HG03045 (cell line): ENCODE measurements around the gene SPTBN5.

Experiments used
- ATAC-seq: cut with Tn5 transposase; IDR thresholded peaks from one replicate; pipeline ENCODE4 v1.9.1; 2021; ENCODE audit warnings: mild to moderate bottlenecking, moderate library complexity; ENCODE audit not compliant: unreplicated experiment

The SPTBN5 gene

GRCh38 chr15:41809121-41809520 is 84.7 kb downstream of the SPTBN5 start:
- no peak for ATAC-seq

GRCh38 chr15:41806291-41807181 is 87.3 kb downstream of the SPTBN5 start:
- ATAC-seq: no peak

DNA sequence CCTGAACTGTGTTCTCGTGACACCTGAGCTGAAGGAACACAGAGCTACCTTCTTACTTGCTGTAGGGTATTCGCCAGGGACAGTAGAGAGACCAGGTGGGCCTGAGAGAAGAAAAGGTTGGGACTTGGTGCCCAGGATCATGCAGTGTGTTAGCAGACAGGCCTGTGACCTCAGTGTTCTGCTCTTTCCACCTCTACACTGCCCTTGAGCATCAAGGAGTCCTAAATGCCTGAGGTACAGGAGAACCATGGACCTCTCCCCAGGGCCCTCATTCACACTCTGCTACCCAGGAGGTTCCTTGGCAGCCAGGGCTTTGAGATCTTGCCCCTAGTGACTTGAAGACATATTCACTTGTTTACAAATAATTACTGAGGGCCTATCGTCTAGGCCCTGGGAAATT is 88.1 kb downstream of the SPTBN5 start:
- ATAC-seq: no peak

DNA sequence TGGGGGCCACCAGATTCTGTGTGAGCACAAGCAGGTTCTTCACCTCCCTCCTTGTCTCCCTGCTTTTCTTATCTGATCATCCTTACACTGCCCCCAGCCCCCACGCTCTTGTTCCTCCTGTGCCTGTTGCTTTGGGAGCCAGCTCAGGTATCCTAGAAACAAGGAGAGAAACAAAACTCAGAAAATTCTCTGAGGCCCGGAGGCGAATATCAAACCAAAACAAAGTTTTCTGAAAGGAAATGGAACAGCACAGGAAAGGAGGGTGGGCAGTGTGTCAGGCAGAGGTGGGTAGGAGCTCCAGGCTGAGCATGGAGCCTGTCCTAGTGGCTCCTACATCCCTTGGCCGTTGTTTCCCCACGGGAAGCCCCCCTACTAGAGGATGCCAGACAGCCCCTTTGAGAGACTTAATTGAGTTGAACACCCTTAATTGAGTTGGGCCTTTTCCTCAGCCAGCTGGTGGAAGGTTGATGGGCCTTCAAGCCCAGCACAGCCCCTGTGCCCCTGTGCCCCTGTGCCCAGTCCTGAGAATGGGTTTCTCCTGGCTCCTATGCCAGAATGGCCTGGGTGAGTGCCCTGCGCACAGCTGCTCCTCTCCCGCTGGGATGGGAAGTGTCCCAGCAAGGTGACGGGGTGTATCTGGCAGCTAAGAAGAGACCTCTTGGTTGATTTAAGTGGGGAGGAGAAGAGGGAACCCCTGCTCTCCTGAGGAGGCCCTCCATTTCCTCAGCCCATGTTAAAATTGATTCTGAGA is 88.8 kb downstream of the SPTBN5 start:
- ATAC-seq: no peak

DNA sequence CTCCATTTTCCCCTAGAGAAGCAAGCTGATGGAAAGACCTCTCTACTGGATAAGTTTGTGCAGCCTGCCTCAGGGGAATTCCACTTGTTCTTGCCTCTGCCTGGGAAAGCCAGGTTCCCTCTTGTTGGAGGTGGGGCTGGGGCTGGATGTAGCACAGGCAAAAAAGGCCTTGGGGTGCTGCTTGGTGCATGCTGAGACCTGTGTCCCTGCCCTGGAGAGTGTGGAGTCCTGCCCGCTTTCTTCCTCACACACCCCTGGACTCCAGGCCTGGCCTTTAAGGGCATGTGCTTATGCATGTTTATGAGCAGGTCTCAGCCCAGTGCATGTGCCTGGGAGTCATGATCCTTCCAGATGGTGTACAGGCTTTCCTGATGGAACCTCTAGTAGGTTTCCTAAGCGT is 89.5 kb downstream of the SPTBN5 start:
- no peak for ATAC-seq

DNA sequence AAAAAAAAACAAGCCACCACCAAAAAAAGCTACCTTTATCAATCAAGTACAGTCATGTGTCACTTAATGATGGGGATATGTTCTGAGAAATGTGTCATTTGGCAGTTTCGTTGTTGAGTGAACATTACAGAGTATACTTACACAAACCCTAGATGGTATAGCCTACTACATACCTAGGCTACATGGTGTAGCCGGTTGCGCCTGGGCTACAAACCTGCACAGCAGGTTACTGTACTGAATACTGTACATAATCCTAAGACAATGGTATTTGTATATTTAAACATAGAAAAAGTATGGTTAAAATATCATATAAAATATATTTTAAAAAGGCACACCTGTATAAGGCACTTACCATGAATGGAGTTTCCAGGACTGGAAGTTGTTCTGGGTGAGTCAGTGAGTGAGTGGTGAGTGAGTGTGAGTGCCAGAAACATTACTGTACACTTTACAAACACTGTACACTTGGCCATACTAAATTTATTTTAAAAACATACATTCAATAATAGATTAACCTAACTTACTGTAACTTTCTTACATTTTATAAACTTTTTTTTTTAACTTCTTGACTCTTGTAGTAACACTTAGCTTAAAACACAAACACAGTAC is 91.9 kb downstream of the SPTBN5 start:
- ATAC-seq: no peak

DNA sequence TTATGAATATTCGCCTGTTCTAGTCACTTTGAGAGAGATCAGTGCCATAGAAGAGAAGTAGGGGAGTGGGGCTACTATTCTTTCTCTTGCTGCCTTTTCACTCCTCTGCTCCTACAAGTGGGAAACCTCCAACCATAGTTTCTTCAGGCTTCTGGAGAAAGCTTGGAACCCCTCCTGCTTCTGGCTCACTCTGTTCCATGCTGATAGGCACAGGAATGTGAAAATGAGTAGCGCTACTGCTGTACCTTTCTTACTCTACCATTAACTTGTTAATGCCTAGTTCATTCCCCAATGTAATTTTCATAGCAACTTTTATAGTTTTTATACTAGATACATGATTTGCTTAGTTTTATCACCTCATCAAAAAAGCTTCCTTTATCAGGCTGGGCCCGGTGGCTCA is 92.7 kb downstream of the SPTBN5 start:
- no peak for ATAC-seq

- no peak for ATAC-seq
Measured at GRCh38 chr15:41799488-41799805, 94.4 kb downstream of the SPTBN5 start.

DNA sequence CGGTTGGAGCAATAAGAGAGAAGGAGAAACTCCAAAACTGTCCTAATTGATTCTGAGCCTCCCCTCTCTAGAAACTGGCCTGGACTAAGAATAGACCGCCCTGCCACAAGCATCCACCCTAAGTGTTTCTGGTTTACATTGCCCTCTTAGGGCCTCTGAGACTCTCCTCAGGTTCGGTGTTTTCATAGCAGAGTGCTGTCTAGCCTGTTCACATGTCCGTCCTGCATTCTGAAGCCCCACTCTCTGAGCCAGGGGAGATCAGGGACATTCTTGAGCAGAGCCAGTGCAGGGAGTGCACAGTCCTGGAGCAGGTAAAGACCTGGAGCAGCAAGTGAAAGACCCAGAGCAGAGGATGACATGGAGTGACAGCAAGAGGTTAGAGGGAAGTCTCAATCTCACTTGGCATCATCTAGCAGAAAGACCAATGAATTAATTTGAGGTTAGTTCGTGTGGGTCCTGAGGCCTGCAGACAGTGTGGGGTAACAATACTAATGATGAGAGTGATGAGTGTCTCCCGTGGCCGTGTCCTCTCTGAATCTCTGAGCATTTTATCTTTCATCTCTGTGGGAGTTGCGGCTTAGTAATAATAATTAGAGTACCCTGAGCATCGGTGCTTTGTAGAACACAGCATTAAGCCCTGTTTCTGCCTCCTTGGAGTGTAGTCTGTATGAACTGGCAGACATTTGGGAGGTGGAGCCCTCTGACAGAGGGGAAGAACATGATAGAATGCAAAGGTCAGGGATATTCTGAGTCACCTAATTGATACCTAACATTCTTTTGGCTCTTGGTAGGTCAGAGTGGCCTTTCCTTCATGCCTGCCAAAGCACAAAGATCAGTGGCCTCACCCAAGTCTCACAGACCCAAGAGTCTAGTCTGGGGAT is 95.0 kb downstream of the SPTBN5 start:
- no peak for ATAC-seq
